GM10266 (cell line): Measurements from ENCODE around the gene COIL.

Source experiments
- DNase-seq: peaks from one replicate; pipeline ENCODE4 v3.0.0; 2012; ENCODE audit errors: extremely low spot score
- TF ChIP-seq, protein P1 (sequence below): IDR thresholded peaks from 2 replicates; pipeline ENCODE4 v1.5.1; 2012; ENCODE audit warnings: mild to moderate bottlenecking, low read depth; ENCODE audit not compliant: control insufficient read depth, insufficient read depth; ENCODE audit errors: missing control alignments

COIL gene

DNA sequence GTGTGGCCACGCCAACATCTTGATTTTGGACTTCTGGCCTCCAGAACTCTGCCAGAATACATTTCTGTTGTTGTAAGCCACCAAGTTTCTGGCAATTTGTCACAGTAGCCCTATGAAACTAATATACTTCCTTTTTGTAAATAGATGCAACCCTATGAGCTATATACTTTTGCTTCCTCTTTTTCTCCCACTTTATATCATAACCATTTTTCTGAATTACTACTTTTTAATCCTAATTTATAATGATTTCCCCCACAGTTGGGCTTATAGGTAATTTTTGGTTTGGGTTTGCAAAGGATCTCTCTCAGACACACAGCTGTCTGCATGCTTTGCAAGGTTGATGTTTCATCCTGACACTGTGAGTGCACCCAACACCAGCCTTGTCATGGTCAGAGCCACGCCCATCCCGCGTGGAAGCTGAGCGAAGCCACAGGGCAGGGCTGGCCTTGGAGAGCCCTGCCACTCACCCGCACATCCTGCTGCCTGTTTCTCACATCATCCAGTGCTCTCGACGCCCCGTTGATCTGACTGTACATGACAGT is 52.8 kb downstream of the COIL start:
- DNase-seq = peak; percentile 63
- TF ChIP-seq, protein P1, sequence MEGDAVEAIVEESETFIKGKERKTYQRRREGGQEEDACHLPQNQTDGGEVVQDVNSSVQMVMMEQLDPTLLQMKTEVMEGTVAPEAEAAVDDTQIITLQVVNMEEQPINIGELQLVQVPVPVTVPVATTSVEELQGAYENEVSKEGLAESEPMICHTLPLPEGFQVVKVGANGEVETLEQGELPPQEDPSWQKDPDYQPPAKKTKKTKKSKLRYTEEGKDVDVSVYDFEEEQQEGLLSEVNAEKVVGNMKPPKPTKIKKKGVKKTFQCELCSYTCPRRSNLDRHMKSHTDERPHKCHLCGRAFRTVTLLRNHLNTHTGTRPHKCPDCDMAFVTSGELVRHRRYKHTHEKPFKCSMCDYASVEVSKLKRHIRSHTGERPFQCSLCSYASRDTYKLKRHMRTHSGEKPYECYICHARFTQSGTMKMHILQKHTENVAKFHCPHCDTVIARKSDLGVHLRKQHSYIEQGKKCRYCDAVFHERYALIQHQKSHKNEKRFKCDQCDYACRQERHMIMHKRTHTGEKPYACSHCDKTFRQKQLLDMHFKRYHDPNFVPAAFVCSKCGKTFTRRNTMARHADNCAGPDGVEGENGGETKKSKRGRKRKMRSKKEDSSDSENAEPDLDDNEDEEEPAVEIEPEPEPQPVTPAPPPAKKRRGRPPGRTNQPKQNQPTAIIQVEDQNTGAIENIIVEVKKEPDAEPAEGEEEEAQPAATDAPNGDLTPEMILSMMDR = no peak

DNA sequence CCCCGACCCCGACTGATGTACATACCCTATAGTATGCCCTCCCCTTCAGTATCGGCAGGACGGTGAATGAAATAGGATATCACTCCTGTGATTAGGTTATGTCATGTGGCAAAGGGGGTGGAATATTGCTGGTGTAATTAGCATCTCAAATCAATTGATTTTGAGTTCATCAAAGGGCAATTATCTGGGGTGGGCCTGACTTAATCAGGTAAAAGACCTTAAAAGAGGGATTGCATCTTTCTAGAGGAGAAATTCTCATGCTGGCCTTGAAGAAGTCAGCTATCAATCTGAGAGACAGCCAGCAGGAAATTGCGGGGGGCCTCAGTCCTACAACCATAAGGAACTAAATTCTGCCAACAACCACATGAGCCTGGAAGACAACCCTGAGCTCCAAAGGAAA is 57.3 kb downstream of the COIL start:
- TF ChIP-seq, protein P1 = no peak

DNA sequence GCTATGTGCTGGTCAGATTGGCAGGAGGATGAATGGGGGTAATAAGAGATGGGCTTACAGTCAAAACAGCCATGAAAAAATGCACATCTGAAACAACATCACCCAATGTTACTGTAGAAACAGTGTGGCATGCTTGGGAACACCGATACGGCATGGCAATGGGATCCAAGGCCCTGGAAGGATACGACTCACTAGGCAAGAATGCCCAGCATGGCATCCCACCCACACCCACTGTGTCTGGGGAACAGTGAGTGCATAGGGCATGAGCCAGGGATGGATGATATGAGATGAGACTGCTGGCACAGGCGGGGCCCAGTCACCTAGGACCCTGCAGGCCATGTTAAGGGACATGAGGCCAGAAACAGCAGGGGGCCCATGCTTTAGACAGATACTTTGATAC is 58.5 kb downstream of the COIL start:
- no peak for DNase-seq
- TF ChIP-seq, protein P1 = no peak

More for the DNA sequence above, 57.3 kb downstream of the COIL start:
- DNase-seq = no peak

GRCh38 chr17:56899403-56899802 is 61.4 kb downstream of the COIL start:
- no peak for DNase-seq
- TF ChIP-seq, protein P1 = no peak

DNA sequence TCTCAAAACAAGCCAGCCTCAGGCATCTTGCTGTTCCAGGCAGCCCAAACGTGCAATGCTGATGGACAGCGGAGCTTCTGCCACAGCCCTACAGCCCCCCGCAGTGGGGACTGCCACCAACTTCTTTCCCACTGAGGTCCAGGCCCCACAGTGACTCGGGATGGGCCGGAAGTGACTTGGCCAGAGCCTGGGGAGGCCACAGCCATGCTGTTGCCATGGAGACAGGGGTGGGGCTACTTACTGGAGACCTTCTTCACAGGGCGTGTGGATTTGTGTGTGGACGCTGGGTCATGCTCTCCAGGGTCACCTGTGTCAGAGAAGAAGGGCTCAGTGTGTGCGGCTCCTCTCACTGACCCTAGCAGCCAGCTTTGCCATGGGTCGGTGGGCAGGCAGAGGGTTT is 62.0 kb downstream of the COIL start:
- no peak for DNase-seq
- TF ChIP-seq, protein P1 = no peak

GRCh38 chr17:56897646-56898424 is 63.0 kb downstream of the COIL start:
- TF ChIP-seq, protein P1 = no peak
- DNase-seq = no peak

DNA sequence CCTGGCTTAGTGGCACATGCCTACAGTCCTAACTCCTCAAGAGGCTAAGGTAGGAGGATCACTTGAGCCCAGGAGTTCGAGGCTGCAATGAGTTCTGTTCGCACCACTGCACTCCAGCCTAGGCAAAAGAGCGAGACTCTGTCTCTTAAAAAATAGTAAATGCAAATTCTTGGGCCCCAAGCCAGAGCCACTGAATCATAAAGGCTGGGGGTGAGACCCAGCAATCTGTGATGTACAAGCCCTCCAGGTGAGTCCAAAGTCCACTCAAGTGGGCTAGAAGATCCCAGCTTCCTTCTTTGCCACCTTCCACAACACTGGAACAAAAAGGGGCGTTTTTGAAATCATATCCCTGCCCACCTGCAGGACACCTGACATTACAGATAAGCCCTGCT is 63.9 kb downstream of the COIL start:
- TF ChIP-seq, protein P1 = no peak
- DNase-seq = no peak
